ENCODE results near the gene MAMSTR. TPM values are rescaled to one million over a fixed set of nuclear protein-coding genes. Genes with fewer than 3 reads are reported as not detected.
A peak's percentile ranks its signal among the peaks of the same experiment; 100 is the strongest.

The MAMSTR gene
- total and polyA plus RNA-seq, 10 of the 15 experiments (the other 5 are each of a cell fraction or from before 2014, with no cell fraction given): 0.04 to 0.73 (median 0.31) TPM; not detected in 1

- peak; percentile 62; the same call in 1 of the 2 replicates for TF ChIP-seq ZBTB40 (IDR thresholded peaks at IDR 0.05; ENCODE audit: borderline replicate concordance)
- TF ChIP-seq MTA3 (IDR thresholded peaks at IDR 0.05; ENCODE audit: borderline replicate concordance, low read length): no peak
- TF ChIP-seq ESRRA (IDR thresholded peaks at IDR 0.05; ENCODE audit: low read length): no peak
- TF ChIP-seq ZNF592 (IDR thresholded peaks at IDR 0.05): no peak
- no peak for TF ChIP-seq SMAD1 (IDR thresholded peaks at IDR 0.05; ENCODE audit: low read depth, partially characterized antibody)
- TF ChIP-seq ZNF384 (IDR thresholded peaks at IDR 0.05; ENCODE audit: borderline replicate concordance, low read depth, low read length): no peak
- TF ChIP-seq PBX3 (IDR thresholded peaks at IDR 0.05; ENCODE audit: insufficient replicate concordance, low read depth, low read length): peak; percentile 92
- 0 out of 2 replicates have a peak, but pooled peaks have one; percentile 50 for TF ChIP-seq GATAD2B (conservative IDR thresholded peaks at IDR 0.05; ENCODE audit: low read depth)
- TF ChIP-seq WRNIP1 (IDR thresholded peaks at IDR 0.05; ENCODE audit: borderline replicate concordance, low read depth, low read length): no peak
- no peak for TF ChIP-seq SUZ12 (IDR thresholded peaks at IDR 0.05; ENCODE audit: unreplicated experiment)
- TF ChIP-seq TCF12 (IDR thresholded peaks at IDR 0.05; ENCODE audit: low read depth, low read length): no peak
- no peak; the same call in 1 of the 2 replicates for TF ChIP-seq GABPA (IDR thresholded peaks at IDR 0.05; ENCODE audit: low read depth)
- TF ChIP-seq RELB (IDR thresholded peaks at IDR 0.05; ENCODE audit: low read depth): peak; percentile 24; the same call in 1 of the 2 replicates
- TF ChIP-seq NFIC (IDR thresholded peaks at IDR 0.05; ENCODE audit: low read depth, low read length): no peak
Observed at GRCh38 chr19:48720613-48721296, 1.2 kb upstream of the MAMSTR start (continued).
